Measurements from ENCODE around the gene UTP18.

Gene UTP18

GRCh38 chr17:51245535-51245934 is 14.8 kb upstream of the UTP18 start:
- H3K4me3 ChIP-seq (replicated peaks in 1 of 2; ENCODE audit: low read depth in 2 of 2, low read length in 2 of 2), result no peak overlapping the region
- no peak for DNase-seq (ENCODE audit: low read depth in 2 of 2)
- TF ChIP-seq CTCF (IDR thresholded peaks at IDR 0.05; ENCODE audit: low read depth, low read length), result no peak

GRCh38 chr17:51250314-51250840 is 10.0 kb upstream of the UTP18 start:
- H3K4me3 ChIP-seq (replicated peaks in 1 of 2; ENCODE audit: low read depth in 2 of 2, low read length in 2 of 2), result no peak overlapping the region
- no peak for TF ChIP-seq CTCF (IDR thresholded peaks at IDR 0.05; ENCODE audit: low read depth, low read length)
- DNase-seq (ENCODE audit: low read depth in 2 of 2), result no peak

- no peak overlapping the region for H3K4me3 ChIP-seq (replicated peaks in 1 of 2; ENCODE audit: low read depth in 2 of 2, low read length in 2 of 2)
- peak; percentile 32 to 48 for DNase-seq (ENCODE audit: low read depth in 2 of 2)
- no peak for TF ChIP-seq CTCF (IDR thresholded peaks at IDR 0.05; ENCODE audit: low read depth, low read length)
These were observed 9.3 kb upstream of the UTP18 start for GRCh38 chr17:51251010-51251409.

- no peak overlapping the region for H3K4me3 ChIP-seq (replicated peaks in 1 of 2; ENCODE audit: low read depth in 2 of 2, low read length in 2 of 2)
- DNase-seq (ENCODE audit: low read depth in 2 of 2), result no peak
- no peak for TF ChIP-seq CTCF (IDR thresholded peaks at IDR 0.05; ENCODE audit: low read depth, low read length)
These were observed 4.7 kb upstream of the UTP18 start for GRCh38 chr17:51255673-51256072.

- TF ChIP-seq CTCF (IDR thresholded peaks at IDR 0.05; ENCODE audit: low read depth, low read length), result no peak
- DNase-seq (ENCODE audit: low read depth in 2 of 2), result no peak
- no peak overlapping the region for H3K4me3 ChIP-seq (replicated peaks in 1 of 2; ENCODE audit: low read depth in 2 of 2, low read length in 2 of 2)
These were observed 4.2 kb upstream of the UTP18 start for GRCh38 chr17:51256101-51256500.

GRCh38 chr17:51257150-51258081 is 2.9 kb upstream of the UTP18 start:
- TF ChIP-seq CTCF (IDR thresholded peaks at IDR 0.05; ENCODE audit: low read depth, low read length), result no peak
- DNase-seq (ENCODE audit: low read depth in 2 of 2), result no peak
- H3K4me3 ChIP-seq (replicated peaks in 1 of 2; ENCODE audit: low read depth in 2 of 2, low read length in 2 of 2), result no peak overlapping the region
